ENCODE data around the gene TSPYL4. TPM values are rescaled to one million over a fixed set of nuclear protein-coding genes. Genes with fewer than 3 reads are reported as not detected.
A peak's percentile ranks its signal among the peaks of the same experiment; 100 is the strongest.

The TSPYL4 gene
- total and polyA plus RNA-seq, 2 of the 8 experiments (the other 6 are each of a cell fraction or from before 2014, with no cell fraction given): 20.5 to 22.6 TPM

DNA sequence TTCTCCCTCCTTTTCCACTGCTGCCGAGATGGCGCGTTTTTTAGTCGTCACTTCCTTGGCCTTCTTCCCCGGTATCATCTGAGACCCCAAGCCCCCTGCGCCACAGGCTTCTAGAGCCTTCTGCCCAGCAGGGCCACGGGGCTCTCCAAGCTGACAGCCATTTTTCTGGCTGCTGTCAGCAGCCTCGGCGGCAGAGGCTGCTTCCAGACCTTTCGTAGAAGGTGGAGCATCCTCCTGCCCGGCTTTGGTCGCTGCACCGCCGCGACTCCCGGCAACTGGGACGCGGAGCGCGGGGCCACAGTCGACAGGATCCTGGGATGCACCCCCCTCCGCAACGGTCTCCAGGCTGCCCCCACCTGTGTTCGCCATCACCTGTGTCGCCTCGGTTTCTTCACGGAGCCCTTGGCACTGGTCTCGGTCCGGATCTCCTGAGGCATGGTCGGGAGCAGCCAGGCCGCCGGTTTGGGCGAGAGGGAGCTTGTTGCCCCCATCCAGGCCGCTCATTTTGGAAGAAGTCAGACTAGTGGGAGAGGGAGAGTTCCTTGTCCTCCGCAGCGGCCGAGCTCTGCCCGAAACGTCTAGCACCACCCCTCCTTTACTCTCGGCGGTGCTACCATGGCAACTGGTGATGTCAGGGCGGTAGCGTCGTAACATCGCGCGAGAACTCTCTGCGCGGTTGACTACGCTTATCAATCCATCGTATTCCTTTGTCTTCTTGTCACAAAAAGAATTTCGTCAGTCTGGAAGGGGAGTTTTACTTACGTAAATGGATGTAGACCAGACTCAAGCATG is at the start of gene TSPYL4 (continued):
- no peak for TF ChIP-seq SIX5 (IDR thresholded peaks at IDR 0.05; ENCODE audit: low read depth, low read length)
- no peak for TF ChIP-seq NRF1 (IDR thresholded peaks at IDR 0.05; ENCODE audit: low read depth, low read length)
- TF ChIP-seq RXRA (IDR thresholded peaks at IDR 0.05; ENCODE audit: insufficient read depth, low read depth, low read length): no peak
- TF ChIP-seq CHD2 (IDR thresholded peaks at IDR 0.05; ENCODE audit: low read length): peak; percentile 94
- TF ChIP-seq BACH1 (IDR thresholded peaks at IDR 0.05; ENCODE audit: low read length): no peak
- TF ChIP-seq TCF12 (IDR thresholded peaks at IDR 0.05; ENCODE audit: low read depth, low read length): no peak
- TF ChIP-seq RAD21 (IDR thresholded peaks at IDR 0.05 in 1 of 2, conservative IDR thresholded peaks at IDR 0.05 in 1 of 2; ENCODE audit: low read depth in 2 of 2, low read length in 2 of 2): no peak
- no peak for TF ChIP-seq GABPA (IDR thresholded peaks at IDR 0.05; ENCODE audit: borderline replicate concordance, insufficient read depth, low read length)
- TF ChIP-seq KDM4A (IDR thresholded peaks at IDR 0.05; ENCODE audit: low read depth, low read length, severe bottlenecking): peak; percentile 73
- TF ChIP-seq CHD1 (IDR thresholded peaks at IDR 0.05; ENCODE audit: low read depth, low read length): no peak
- TF ChIP-seq, protein P1, sequence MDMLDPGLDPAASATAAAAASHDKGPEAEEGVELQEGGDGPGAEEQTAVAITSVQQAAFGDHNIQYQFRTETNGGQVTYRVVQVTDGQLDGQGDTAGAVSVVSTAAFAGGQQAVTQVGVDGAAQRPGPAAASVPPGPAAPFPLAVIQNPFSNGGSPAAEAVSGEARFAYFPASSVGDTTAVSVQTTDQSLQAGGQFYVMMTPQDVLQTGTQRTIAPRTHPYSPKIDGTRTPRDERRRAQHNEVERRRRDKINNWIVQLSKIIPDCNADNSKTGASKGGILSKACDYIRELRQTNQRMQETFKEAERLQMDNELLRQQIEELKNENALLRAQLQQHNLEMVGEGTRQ (IDR thresholded peaks at IDR 0.05; ENCODE audit: low read length): no peak
